HG03045 (cell line): ENCODE measurements around the gene RIN3.
A peak's percentile ranks its signal among the peaks of the same experiment; 100 is the strongest.

Source experiments
- ATAC-seq: cut with Tn5 transposase; IDR thresholded peaks from one replicate; pipeline ENCODE4 v1.9.1; 2021; ENCODE audit warnings: mild to moderate bottlenecking, moderate library complexity; ENCODE audit not compliant: unreplicated experiment

The RIN3 gene

DNA sequence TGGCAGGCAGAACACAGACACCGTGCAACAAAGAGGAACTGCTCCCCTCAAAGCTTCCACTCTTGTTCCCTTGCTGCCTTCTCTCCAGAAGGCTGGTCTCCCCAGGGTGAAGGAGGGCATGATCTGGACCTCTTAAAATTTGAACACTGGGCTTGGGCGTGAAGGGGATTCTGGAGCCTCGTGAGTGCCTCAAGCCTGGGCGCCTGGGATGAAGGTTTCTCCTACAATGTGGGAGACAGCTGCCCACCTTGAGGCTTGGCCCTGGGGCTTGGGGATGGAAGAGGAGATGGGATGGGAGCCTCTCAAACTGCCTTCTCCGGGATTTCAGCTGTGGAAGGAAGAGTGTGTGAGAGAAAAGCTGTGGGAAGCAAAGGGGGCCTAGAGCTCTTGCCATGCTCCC lies 7.8 kb upstream of the RIN3 start:
- ATAC-seq: no peak

DNA sequence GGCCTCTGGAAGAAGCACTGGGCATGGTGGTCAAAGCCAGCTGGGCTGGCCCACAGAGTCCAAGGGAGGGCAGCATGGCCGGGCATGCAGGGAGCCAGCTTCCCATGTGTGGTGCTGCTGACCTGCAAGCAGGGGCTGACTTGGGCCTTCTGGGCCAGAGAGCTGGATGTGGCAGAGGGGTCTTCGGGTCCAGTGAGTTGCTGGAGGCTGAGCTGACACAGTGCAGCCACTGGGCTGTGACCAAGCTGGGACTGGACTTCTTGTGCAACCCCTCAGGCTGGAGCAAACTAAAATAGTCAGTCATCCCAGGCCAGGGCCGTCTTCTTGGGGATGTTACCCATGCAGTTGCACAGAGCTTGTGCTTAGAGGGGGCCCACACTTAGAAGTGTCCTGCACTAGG lies 7.3 kb upstream of the RIN3 start:
- no peak for ATAC-seq

DNA sequence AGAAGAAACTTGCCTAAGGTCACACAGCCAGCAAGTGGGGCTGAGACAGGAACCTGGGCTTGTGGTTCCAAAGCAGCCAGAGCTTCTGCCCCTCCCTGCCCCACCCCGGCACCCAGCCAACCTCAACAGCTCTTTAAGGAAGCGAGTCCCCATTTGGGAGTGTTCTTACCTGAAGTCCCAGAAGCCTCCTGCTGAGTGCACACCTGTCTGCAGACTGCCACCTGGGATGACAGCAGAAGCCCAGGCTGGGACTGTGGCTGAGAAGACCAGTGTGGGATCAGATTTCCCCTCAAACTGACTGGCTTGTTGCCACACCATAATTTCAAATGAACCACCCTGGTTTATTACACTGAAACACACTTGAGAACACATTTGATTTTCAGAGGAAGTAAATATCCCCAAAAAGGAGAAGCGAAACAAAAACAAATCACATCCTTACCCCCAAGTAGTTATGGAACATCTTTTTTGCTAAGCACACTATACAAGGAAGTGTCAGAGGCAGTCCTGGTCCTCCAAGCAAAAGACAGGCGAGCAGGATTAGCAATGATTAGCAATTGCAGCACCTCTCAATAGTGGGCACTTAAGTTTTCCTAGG lies 6.3 kb upstream of the RIN3 start:
- ATAC-seq: no peak

DNA sequence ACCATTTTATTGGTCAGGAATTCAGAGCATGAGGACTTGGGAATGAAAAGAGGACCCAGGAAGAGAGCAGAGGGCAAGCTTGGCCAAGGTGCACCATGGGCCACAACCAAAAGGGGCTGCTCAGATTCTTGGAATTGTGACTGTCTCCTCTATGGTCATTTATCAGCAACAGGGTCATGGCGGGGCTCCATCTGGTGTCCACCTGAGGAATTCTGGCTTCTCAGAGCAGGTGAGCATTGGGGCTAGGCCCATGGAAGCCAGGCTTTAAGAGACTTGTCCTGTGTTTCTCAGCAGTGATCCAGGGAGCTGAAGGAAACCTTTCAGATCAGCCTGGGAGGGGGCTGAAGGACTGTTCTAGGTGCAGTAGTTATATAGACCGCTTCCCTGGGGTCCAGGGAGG lies 2.6 kb upstream of the RIN3 start:
- ATAC-seq: no peak

DNA sequence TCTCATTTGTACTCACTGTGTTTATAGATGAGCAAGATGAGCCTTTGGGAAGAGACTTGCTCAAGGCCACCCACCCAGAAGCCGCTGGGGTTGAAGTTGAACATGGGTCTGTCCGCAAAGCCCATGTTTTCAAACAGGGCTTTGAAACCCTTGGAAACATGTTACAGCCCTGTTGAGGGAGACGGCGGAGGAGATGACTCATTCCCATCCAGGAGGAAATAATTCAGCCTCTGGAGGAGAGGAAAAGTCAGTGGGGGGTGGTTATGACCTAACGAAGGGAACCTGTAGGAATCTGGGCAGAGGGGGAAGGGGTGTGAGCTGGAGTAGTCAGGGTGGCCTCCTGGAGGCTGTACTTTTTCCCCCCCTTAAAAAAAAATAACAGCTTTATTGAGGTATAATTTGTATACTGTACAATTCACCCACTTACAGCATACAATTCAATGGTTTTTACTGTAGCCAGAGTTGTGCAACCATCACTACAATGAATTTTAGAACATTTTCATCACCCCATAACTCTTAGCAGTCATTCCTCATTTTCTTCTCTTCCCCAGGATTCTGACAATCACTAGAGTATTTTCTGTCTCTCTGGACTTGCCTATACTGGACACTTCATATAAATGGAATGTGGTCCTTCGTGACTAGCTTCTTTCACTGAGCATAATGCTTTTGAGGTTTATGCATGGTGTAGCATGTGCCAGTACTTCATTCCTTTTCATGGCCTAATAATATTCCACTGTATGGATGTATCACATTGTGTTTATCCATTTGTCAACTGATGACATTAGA lies 1.9 kb upstream of the RIN3 start:
- ATAC-seq: no peak

DNA sequence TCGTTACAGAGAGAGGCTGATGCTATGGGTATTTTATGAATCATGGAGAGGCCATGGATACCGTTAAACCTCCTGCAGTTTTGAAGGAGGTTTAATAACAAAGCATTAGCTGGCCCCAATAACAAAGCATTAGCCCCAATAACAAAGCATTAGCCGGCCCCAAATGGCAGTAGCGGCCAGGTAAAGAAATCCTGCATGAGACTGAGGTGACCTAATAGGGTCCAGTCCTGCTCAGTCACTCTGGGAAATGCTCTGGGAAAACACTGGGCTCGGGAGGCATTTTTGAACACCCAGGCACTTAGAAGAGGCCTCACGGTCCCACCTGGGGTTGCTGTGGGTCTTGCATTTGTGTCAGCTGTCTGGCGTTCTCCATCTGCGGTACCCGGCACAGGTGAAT lies 776 bp upstream of the RIN3 start:
- no peak for ATAC-seq

DNA sequence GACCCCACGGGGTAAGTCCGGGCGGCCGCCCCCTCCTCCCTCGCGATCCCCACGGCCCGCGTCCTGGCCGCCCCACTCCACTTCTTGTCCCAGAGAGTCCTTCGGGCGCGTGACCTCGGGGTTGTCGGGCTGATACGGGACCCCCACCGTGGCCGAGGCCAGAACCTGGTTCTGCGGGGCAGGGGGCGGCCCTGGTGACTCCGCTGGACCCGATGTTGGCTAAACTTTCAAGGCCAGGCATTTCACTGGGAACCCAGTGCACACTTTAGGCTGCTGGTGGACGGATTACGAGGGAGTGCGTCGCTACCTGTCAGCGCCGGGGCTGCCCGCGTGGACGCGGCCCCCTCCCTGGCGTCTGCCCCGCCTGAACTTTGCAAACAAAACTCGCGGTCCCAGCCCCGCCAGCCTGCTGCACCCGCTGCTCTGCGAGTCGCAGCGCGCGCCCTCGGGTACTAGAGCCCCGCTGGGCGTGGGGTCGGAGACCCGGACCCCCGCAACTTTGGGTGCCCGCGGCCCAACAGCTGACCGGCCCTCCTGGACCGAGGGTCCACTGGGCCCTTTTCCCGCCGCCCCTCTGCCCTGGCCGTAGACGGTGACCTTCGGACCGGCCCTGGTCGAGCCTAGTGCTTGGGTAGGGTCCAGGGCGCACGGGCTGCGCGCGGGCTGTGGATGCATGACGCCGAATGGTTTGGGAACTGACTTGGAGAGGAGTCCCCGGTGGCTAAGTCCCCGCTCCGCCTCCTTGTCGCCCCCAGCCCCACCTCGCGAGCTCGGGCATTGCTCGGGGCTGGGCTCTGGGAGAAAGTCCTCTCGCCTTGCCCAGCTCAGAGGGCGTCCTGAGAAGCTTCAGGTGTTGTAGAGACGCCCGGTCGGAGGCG lies 624 bp downstream of the RIN3 start:
- peak; percentile 34 for ATAC-seq

DNA sequence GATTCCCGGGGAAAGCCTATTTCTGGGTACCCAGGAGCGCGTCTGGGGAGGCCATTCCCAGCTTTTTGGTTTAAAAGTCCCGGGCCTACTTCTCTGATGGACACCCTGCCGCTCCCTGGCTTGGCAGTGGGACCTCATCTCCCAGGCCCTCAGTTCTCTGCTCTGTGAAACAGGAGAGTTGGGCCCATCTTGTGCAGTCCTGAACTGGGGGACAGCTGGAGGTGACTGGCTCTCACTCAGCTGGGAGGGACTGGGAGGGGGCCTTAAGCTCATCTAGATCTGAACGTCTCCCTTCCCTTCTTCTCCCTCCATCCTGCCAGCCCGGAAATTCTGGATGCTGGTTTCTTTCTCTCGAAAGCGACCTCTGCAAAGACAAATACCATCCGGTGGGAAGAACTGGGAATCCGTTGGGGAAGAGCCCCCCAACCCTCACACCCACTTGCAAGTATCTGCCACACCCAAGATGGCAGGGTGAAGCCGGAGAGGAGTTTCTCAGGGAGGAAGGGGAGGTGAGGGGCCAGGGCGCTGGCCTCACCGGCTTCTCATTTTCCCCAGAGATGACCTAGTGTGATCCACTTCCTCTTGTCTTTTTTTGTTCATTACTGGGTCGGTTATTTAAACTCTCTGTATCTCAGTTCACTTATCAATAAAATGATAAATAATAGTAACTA lies 1.4 kb downstream of the RIN3 start:
- ATAC-seq: no peak

DNA sequence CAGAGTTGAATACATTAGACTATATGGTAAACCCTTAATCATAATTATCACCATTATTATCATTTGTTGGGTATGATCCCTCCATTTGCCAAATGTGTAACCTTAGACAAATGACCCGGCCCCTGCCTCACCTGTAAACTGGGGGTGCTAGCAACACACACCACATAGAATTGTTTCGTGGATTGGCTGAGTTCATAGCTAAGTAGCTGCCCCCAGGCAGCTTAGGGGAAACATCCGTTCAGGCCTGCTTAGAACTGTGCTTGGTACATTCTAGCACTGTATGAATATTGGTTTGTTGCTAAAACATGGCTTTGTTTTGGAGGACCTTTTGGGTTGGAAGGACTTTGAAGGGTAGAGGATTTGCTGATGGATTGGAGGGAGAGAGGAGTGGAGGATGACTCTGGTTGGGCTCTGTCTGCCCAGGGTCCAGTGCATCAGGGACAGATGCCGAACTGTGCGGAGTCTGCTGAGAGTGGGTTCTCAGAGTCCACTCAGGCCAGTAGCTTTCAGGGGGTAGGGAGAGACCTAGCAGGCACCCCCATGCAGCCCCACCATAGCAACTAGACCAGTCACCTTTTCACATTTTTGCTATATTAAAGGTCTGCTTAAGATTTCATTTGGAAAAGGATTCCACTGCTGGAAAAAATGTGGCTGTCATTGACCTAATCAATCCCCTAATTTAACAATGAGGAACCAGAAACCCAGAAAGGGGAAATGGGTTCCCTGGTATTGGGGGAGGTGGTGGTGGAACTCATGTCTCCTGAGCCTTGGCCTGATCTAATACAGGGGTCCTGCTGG lies 2.2 kb downstream of the RIN3 start:
- ATAC-seq: no peak

DNA sequence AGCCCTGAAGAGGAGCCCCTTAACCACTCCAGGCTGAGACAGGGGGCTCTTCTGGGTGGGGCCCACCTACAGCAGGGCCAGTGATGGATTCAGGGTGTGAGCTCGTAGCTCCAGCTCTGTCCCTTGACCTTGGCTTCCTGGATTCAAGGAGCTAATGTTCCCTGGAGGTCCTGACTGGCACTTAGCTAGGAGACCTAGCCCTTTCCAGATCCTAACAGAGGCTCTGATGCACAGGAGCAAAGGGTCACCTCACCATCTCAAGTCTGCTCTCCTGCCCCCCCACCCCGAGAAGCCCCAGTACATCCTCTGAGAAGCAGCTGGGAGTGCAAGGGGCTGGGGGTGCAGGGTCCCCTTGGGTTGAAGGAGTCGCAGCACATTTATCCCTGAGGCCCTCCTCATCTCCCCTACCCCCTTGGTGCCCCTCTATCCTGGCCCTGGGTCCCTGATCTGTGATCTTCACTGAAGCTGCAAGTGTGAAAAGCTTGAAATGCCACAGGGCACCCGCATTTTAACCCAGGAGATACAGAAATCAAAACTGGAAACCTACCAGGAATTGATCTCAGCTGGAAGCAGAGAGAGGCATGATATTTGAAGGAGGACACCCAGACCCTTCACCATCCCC lies 2.9 kb downstream of the RIN3 start:
- ATAC-seq: no peak

DNA sequence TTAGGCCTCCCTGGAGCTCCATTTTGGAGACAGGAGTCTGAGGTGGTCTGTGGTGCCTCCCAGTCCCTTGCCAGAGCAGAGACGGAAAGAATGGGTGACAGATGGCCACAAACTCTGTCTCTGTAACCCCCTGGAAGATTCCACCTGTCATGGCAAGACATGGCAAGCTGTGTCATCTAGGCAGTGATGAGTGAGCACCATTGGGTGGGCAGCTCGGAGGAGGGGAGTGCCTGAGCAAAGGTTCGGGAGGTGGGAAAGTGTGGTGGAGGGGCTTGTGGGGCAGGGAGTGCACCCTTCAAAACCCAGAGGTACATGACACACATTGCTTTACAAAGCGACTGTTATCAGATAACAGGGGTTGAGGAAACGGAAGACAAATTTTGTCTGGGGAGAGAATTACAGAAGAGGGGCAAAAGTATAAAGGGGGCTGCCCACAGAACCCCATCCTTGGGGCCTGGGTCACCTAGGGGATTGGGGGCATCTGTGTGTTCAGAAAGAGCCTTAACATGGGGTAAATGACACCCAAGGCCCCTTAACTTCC lies 3.5 kb downstream of the RIN3 start:
- ATAC-seq: no peak

DNA sequence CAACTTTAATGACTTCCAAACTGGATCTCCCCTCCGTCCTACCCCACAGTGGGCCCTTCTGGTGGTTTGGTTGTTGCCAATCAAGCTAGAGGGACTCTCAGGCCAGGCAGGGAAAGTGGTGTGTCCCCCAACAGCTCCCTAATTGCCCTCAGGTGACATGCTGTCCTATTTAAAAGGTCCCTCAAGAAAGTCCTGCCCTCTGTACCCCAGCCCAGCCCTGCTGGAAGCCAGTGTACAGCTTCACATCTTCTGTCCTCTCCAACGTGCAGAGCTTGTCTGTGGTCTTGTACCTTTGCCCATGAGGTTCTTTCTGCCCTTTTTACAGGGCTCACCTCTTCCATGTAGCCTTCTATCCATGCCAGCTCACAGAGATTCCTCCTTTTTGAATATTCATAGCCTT lies 4.2 kb downstream of the RIN3 start:
- ATAC-seq: no peak

DNA sequence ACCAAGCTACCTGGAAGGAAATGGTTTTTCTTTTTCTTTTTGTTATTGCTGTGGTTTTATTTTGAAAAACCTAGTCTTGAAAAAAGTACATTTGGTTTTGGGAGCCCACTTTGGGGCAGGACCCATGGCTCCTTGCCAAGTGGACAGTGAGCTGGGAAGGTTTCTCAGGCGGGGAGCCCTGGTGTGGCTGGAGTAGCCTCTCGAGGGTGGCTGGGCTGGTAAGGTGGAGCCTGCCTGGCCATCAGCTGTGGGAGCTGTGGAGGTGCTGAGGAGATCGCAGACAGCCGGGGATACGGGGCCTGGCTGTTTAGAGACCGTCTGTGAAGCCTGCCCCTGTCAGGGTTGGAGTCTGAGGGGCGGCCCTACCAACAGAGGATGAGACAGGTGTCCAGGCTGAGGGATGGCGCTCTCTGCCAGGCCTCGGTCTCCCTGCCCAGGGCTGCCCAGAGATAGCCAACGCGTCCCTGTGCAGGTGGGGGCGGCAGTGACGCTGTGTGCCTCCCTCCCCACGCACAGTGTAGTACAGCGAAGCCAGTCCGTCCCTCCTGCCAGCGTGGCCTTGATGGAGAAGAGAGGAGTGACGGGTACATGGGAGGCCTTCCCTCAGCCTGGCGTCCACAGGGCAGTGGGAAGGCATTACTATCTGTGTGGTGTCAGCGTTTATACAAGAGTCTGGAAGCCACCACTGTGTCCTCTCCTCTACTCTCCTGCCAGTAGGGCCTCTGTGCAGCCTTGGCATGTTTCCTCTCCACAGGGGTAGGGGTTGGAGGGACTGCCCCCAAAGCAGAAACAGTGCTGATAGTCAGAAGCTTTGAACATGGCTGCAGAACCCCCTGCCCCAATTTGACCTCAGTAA lies 5.9 kb downstream of the RIN3 start:
- no peak for ATAC-seq

DNA sequence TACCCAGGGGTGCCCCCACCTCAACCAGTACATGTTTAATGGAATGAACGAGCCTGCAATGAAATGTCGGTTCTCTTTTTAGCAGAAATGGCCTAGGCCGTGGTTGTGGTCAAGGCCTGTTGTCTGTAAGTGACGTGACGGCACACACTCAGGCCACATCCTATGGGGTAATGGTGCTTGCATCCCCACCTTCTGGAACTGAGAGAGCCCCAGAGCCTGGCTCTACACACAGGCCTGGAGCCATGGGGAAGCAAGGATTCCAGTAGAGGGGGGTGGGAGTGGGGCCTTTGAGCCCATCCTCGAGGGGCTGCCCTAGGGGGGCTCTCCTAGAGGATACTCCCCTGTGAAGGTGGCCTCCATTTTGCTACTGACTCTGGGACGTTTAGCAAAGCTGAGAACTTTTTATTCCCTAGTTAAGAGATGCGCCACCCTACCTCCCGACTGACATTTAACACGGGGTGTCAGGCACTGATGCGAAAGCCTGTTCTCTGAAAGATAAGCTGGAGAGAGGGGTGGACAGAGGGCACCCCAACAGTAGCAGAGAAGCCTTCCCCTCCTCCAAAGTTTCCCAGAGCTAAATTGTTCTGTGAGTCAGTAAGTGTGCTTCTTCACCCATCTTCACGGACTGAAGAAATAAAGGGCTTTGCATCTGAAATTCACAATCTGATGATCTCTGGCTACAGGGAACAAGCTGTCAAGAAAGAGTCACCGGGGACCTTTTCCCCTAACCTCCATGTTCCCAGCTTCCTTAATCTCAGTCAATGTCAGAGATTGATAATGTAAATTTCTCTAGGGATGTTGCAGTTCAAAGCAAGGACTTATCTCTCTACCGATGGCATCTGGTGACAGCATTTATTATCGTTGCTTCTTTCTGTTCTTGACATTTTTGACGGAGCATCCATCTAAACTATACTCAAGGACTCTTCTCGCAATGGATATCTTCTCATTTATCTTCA lies 6.8 kb downstream of the RIN3 start:
- ATAC-seq: no peak

DNA sequence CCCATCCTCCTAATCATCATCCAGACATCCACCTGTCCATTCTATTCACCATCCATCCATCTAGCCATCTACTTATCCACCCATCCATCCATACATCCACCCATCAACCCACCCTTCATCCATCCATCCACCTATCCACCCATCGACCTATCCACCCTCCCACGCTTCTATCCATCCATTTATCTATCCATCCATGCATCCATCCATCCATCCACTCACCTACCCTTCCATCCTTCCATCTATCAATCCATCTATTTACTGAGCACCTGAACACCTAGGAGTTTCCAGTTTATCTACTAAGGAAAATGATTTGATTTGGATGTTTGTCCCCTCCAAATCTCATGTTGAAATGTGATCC lies 7.5 kb downstream of the RIN3 start:
- ATAC-seq: no peak

DNA sequence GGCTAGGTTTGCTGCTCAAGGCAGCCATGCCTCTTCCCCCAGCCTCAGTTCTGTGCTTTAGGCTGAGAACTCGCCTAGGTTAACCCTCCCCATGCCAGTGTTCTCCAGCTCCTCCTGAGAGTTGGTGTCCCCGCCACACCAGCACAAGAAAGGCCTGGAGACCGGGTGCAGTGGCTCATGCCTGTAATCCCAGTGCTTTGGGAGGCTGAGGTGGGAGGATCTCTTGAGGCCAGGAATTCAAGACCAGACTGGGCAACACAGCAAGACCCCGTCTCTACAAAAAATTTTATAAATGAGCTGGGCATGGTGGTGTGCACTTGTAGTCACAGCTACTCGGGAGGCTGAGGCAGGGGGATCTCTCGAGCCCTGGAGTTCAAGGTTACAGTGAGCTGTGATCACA lies 10.2 kb downstream of the RIN3 start:
- ATAC-seq: no peak

DNA sequence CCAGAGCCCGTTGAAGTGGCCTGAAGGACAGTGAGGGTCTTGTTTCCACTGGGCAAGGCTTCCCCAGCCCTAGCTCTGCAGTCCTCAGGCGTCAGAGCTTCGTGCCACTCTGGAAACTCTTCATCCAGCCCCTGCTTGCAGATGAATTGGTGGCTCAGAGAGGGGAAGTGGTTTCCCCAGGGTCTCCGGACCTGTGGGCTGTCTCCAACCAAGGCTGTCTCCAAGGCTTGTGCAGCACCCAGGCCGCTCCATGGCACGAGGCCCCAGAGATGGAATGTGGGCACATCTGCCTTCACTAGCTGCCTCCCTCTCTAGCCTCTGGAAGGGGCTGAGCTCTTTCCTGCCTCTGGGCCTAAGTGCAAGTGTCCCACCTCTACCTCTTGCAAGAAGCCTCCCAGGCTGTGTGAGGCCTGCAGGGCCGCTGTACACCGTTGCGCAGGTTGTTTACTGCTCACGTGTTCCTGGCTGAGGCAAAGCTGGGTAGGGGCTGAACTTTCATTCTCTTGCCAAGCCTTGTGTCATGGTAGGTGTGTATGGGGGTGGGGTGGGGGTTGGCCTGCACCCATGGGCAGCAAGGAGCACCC lies 11.1 kb downstream of the RIN3 start:
- no peak for ATAC-seq
